GM19468 (cell line): ENCODE results near the gene SVOP.
"Not testable (repeated sequence)": the region's sequence is repeated elsewhere in the genome, so short reads cannot be mapped to it uniquely, and the experiment has no call there.

ENCODE experiments used
- ATAC-seq: cut with Tn5 transposase; IDR thresholded peaks from one replicate; pipeline ENCODE4 v1.9.1; 2021; ENCODE audit warnings: mild to moderate bottlenecking, moderate library complexity, moderate number of reproducible peaks; ENCODE audit not compliant: unreplicated experiment; ENCODE audit errors: extremely low read depth

SVOP gene

DNA sequence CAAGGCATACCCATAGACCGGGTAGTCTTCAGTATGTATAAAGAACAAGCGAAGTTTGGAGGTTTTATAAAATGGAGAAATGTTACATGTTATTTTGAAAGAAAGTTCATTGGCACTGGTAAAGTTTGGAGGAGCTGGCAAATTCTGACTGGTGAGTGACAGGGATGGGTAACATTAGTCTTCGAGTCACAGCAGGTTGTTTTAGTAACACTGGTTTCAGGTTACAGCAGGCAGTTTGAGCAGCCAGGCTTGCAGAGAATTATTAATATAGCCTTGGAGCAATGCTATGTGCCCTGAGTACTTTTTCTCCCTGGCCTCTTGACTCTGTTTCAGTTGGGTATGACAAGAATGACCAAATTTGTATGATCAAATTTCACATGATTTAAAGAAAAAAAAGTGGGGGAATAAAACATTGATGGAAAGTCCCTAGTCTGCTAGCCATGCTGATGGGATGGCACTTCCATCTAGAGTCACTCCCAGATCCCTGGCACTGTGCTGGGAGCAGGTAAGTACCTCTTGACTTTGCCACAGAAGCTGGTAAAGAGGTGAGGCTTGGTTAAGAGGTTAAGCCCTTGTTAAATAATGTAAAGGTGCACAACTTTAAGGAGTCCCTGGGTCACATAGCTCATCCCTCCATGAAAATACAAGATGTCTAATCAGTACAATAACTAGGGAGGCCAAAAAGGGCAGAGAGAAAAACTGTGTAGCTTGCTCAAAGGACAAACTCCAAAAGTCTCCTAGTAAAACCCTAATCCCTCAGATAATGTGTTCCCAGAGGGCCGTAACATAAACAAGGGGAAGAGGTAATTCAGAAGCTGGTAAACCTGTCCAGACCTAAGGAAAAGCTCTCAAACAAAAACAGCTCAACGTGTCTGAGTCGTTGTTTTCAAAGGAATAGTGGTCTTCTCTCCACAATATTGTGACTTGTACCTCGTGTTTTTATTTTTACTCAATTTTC lies 12.7 kb upstream of the SVOP start:
- ATAC-seq: no peak

DNA sequence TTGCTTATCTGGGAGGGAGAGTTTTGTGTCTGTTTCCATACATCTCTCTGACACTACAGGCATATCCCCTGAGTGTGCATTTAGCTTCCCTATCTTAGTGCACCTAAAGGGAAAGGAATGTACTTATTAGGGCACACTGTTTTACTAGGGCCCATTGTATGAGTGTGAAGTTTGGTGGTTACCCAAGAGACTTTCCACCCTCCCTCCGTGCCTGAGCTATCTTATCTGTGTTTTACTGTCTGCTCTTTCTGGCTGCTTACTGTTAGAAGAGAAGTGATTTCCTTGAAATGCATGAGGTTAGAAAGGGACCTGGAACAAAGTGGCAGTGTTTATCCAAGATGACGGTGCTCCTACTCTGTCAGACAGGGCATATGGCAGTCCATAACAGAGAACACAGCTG lies 8.5 kb upstream of the SVOP start:
- ATAC-seq: no peak

- ATAC-seq: not testable (repeated sequence)
These were observed 7.8 kb upstream of the SVOP start for GRCh38 chr12:109028624-109029023.

- ATAC-seq: no peak
These were observed 6.9 kb upstream of the SVOP start for GRCh38 chr12:109027767-109028166.

DNA sequence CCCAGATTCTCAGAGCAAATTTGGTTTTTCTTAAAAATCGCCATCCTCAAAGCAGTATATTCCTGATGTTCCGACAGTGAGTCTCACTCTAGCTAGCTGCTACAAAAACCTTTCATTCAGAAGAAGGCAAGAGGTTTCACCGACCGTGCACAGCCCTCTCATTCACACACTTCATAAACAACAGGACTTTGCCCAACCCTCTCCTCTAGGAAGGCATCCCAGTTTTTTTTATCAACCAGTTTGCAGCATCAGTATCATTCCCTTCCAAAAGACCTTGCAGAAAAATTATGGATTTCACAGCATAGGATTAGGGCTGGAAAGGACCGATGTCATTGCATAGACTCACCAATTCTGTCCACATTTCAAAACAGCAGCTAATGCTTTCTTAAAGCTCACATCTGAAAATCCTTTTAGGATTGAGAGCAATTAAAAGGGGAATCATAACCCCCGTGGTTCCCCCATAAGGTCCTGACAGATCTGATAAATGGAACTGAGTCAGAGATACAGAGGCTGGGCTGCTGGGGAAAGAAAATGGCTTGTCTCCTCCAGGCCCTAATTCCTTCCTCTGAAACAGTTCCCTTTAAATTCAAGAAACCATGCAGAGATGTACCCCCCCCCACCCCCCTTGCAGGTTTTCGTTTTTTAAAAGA lies 597 bp downstream of the SVOP start:
- no peak for ATAC-seq

DNA sequence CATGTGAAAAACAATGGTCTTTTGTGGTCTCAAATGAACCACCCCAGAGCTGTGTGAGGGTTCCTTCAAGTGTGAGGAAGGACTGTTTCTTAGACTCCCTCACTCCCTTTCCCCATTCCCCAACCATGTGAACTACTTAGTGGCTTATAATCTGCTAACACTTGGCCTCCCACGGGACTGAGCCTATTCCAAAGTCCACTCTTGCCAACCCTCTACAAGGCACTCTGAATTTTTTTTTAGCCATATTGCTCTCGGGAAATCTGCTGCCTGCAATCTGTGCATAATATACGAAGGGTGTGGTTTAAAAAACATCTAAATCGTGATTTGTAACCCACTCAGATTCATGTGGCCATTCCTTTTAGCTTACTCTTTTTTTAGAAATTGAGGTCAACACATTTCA lies 2.6 kb downstream of the SVOP start:
- ATAC-seq: no peak

DNA sequence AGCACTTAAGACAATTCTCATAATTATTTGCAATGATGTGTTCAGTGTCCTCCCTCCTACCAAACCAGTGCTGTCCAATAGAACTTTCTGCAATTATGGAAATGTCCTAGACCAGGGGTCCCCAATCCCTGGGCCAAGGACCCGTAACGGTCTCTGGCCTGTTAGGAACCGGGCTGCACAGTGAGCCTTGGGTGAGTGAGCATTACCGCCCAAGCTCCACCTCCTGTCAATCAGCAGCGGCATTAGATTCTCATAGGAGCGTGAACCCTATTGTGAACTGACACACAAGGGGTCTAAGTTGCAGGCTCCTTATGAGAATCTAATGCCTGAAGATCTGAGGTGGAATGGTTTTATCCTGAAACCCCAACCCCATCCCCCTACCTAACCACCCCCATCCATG lies 3.9 kb downstream of the SVOP start:
- ATAC-seq: no peak

DNA sequence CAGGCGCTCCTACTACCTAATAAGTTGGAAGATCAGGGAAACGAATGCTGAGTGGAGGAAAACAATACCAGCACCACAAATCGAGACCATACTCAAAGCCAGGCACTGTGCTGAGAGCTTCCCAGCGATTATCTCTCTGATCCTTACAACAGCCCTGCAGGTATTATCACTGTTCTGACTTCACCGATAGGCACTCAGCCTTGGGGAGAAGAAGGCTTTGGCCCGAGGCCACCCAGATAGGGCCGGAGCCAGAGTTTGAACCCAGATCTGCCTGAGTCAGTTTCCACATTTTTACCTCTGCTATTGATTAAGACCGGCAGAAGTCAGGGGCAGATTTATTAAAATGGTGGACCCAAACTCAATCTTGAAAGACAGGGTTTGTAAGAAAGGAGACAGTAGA lies 4.9 kb downstream of the SVOP start:
- ATAC-seq: no peak

- no peak for ATAC-seq
These were observed 5.7 kb downstream of the SVOP start for GRCh38 chr12:109014984-109015765.

- ATAC-seq: no peak
These were observed 10.6 kb downstream of the SVOP start for GRCh38 chr12:109010259-109010658.

- no peak for ATAC-seq
These were observed 11.1 kb downstream of the SVOP start for GRCh38 chr12:109009766-109010165.

DNA sequence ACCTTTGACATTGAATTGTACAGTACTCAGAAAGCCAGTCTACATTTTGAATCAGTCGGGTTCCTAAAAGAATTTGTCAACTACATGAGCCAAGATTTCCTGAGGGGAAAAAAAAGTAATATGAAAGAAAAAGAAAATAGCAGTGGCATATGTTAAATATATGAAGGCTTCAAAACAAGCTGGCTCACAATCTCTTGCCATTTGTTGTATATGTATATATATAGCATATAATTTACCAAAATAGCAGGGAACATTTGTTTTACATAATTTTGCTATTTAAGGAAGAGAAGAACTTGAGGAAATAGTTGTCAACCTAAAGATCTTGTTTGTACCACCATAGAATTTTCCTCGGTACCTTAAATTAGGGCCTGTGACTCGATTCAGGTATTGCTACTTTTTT lies 16.9 kb downstream of the SVOP start:
- no peak for ATAC-seq

DNA sequence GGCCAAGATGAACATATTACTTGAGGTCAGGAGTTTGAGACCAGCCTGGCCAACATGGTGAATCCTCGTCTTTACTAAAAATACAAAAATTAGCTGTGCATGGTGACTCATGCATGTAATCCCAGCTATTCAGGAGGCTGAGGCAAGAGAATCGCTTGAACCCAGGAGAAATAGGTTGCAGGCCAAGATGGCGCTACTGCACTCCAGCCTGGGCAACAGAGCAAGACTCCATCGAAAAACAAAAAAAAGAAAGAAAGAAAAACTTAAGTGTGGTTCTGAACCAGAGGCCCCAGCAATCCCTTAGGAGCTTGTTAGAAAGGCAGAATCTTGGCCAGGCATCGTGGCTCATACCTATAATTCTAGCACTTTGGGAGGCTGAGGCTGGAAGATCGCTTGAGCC lies 24.5 kb downstream of the SVOP start:
- no peak for ATAC-seq

DNA sequence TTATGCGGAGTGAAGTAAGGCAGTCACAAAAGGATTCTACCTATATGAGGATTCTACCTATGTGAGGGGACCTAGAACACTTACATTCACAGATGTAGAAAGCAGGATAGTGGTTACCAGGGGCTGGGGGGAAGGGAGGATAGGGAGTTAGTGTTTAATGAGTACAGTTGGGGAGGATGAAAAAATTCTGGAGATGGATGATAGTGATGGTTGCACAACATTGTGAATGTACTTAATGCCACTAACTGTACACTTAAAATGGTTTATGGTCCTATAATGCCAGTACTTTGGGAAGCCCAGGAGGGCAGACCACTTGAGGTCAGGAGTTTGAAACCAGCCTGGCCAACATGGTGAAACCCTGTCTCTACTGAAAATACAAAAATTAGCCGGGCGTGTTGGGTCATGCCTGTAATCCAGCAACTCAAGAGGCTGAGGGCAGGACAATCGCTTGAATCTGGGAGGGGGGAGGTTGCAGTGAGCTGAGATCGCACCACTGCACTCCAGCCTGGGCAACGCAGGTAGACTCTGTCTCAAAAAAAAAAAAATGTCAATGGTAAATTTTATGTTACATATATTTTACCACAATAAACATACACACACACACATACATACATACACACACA lies 25.4 kb downstream of the SVOP start:
- no peak for ATAC-seq

- not testable (repeated sequence) for ATAC-seq
These were observed 30.8 kb downstream of the SVOP start for GRCh38 chr12:108990103-108990502.

DNA sequence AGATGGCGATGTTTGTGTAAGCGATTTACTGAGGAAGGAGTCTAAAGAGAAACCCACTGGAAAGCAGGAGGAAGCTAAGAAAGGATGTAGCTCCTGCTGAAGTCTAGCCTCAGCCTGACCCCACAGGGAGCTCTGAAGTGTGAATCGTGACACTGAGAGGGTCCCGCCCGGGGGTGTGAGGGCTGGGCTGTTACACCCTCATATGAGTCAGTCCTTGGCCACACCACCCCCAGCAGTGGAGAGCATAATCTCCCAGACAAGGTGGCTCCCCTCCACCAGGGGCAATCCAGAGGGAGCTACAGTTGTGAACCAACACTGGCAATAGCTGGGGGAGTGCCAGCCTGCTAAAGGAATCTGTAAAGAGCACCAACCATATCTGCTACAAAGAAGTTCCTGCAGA lies 31.5 kb downstream of the SVOP start:
- ATAC-seq: no peak

GRCh38 chr12:108985750-108986149 lies 35.1 kb downstream of the SVOP start:
- ATAC-seq: no peak

GRCh38 chr12:108983227-108983626 lies 37.6 kb downstream of the SVOP start:
- ATAC-seq: no peak

- no peak for ATAC-seq
These were observed 38.1 kb downstream of the SVOP start for GRCh38 chr12:108982621-108983219.

DNA sequence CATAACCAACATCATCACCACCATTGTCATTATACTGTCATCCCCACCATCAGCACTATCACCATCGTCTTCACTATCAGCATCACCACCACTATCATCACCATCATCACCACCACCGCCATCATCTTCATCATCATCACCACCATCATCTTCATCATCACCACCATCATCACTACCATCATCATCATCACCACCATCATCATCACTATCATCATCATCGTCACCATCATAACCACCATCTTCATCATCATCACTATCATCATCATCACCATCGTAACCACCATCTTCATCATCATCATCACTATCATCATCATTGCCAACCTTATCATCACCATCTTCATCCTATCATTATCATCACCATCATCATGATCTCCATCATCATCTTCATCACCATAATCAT lies 39.0 kb downstream of the SVOP start:
- ATAC-seq: no peak
